NCI-H2227 (cell line): ENCODE data around the gene HSD17B1.
"Not testable (repeated sequence)": the region's sequence is repeated elsewhere in the genome, so short reads cannot be mapped to it uniquely, and the experiment has no call there.

Source experiments
- DNase-seq: peaks from one replicate; lab custom pipeline; 2025; ENCODE audit not compliant: unreplicated experiment; lab: John Stamatoyannopoulos, UW

HSD17B1 gene, protein sequence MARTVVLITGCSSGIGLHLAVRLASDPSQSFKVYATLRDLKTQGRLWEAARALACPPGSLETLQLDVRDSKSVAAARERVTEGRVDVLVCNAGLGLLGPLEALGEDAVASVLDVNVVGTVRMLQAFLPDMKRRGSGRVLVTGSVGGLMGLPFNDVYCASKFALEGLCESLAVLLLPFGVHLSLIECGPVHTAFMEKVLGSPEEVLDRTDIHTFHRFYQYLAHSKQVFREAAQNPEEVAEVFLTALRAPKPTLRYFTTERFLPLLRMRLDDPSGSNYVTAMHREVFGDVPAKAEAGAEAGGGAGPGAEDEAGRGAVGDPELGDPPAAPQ

DNA sequence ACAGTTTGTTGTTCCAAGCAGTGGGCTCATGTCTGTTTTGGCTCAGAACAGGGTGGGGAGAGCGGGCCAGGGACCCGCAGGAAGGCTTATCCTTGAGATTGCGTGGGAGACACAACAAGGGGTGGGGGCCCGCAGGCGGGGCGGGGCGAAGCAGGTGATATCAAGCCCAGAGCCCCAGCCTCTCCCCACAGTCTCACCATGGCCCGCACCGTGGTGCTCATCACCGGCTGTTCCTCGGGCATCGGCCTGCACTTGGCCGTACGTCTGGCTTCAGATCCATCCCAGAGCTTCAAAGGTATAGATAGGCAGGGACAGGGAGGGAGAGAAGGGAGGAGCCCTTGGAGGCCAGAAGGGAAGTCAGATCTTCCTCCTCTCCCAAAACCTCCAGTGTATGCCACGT is at the start of gene HSD17B1:
Gene HSD17B1, plus strand, starts transcription at position 188 of the 400 bp plus-strand sequence. Its CDS starts 11 bp downstream, at position 199.
- DNase-seq, result not testable (repeated sequence)

DNA sequence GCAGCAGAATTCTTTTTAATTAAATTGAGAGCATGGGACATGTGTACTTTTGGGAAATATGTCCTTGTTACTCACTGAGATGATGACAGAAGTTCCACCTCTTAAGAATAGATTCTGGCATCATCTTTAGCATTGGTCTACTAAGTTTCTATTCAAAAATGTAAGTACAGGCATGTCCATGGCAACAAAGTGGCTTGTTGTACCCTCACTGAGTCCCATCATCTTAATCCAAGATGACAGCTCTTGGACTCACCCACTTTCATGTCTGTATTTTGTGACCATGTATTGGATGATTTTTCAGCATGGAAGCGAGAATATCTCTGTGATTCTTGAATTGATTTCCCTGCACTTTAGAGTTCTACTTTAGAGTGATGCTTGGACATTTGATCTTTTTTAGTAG is 49.8 kb upstream of the HSD17B1 start:
- no peak for DNase-seq

DNA sequence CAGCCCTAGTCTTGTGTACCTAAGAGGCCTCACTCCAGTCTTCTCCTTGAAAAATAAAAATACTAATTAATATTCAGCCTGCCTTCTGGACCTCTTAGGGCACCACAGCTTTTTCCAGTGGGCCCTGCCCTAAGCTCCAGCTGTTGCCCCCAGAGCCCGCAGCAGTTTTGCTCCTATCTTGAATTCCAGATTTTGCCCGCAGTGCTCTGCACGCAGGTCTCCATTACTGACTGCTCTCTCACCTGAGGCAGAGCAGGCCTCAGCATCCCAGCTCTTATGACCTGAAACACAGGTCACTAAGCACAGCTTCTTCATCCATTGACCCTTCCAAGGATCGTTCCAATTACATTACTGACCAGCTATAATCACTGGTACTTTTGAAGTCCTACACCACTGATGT is 45.1 kb upstream of the HSD17B1 start:
- DNase-seq, result no peak

DNA sequence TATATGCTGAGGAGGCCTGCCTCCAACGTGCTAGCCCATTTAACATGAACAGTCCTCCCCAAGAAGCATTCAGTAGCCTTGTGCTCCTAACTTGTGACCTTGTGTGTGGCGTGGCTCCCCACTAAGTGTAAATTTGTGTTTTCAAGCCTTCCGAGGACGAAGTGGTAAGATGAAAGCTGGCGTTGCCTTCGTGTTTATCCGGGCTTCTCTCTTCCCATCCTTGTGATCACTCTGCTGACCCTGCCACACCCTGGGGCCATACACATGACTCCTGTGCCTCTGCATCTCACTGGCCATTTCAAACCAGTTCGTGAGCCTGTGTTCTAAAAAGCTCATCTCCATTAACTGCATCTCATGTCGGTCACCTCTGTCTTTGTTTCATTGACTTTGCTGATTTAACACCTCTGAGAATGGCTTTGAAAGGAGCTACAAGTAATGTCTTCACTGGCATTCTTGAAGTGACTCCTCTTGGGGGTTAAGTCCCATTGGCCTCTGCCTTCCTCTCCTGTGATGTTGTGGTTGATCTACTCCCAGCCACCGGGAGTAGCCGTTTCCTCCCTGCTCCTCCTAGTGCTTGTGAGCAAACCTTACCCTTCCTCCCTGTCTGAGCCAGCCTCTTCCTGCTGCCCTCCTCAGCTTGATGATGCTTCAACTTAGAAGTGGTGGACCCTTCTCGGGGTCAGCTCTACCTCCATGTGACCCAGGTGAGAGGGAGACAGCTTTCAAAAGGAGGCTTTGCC is 44.1 kb upstream of the HSD17B1 start:
- no peak for DNase-seq

DNA sequence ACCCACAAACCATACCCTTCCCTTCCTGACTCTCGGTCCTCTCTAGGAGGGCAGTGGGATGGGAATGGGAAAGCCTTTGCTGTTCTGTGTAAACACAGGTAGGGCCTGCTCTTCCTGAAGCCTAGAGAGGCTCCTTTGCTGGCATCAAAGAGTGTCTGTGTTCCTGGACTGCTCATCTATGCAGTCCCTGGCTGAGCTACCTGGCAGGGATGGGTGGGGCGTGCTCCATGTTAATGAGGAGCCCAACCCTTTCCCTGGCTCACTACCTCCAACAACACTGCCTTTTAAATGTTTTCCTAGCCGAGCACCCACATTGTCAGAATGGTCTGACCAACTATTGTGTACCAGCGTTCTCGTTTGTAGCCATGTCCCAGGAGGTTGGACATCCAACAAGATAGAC is 43.3 kb upstream of the HSD17B1 start:
- DNase-seq, result no peak

DNA sequence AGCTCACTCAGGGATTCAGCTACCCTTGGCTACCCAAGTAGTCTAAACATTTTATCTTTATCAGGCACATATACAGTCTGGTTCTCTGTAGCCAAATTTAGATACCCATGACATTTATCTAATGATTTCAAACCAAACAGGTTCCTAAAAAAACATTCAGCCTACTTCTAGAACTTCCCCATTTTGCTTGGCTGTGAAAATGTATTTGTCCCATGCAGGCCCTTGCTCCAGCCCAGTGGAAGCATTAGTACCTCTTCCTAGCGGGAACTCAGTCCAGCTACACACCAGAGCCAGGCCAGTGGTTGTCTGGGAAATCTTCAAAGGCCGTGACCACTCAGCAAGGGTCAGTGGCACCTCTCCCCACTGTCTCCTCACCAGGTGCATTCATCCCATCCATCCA is 42.9 kb upstream of the HSD17B1 start:
- DNase-seq, result no peak

DNA sequence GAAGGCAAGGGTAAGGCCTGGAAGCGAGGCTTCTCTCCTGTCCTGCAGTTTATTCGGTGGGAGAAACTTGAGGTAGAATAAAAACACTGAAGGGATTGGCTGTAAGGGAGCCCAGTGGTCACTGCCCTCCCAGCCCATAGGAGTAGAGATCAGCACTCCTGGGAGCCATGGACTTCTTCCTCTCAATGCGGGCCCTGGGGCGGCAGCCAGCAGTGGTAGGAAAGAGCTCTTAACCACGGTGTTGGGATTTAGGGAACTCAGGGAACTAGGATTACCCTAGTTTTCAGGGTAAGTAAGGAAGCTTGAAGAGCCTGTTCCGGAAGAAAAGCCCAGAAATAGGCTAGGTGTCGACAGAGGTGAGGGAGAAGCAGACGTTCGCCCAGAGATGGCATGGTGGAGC is 40.5 kb upstream of the HSD17B1 start:
- no peak for DNase-seq

DNA sequence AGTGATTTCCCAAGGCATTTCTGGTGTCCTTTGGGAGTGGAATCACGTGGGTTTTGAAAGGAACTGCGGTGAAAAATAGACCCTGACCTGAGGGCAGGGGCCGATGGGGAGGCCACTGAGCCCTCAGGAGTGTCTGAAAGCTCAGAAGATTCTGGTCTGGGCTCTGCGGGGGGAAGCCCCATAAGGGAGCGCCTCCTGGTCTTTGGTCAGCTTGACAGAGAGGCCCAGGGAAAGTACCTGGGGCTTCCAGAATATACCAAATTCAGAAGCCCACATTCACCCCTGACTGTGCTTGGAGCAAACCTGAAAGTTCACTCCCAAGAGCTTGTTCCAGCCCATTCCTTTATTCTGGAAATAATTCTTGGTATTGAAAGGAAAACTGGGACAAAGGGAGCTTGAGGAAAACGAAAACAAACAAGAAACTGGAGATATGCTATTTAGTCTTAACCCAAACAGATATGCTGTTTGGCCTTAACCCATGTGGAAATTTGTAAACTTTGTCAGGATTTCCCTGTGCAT is 39.9 kb upstream of the HSD17B1 start:
- no peak for DNase-seq

DNA sequence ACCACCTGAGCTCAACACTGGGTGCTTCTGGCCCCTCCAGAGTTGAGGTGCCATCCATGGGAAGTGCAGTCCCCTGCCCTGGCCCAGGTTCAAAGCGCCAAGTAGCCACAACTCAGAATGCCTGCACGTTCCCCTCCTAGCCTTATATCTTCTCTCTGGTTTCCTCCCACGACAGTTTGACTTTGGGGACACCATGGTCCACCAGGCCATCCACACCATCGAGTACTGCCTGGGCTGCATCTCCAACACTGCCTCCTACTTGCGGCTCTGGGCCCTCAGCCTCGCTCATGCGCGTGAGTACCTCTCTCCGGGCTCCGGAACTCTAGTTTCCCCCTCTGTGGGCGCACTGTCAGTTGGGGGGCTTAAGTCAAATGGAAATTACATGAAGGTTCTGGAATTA is 39.0 kb upstream of the HSD17B1 start:
- DNase-seq, result no peak

DNA sequence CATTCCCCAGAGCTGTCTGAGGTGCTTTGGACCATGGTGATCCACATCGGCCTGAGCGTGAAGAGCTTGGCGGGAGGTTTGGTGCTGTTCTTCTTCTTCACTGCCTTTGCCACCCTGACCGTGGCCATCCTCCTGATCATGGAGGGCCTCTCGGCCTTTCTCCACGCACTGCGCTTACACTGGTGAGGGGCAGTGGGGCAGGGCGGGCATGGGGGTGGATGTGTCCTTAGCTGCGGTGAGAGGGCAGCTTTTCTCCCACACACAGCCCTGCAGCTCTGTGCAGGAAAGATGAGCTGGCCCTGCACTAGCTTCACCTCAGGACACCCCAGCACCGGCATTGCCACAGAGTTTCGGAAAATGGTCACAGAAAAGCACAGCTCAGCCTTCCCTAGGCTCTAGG is 38.4 kb upstream of the HSD17B1 start:
- DNase-seq, result no peak

DNA sequence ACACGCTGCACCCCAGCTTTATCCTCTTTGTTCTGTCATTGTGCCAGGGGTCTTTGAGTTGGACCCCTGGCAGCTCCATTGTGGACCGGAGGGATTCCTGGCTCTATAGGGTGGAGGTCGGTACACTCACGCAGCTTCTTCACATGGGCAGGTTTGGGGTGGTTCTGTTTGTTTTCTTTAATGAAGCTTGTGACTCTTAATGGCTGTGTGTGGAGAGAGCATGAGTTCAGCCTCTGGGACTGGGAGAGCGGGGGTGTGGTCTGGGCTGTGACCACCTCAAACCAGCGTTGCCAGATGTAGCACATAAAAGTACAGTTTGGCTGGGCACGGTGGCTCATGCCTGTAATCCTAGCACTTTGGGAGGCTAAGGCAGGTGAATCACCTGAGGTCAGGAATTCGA is 37.9 kb upstream of the HSD17B1 start:
- no peak for DNase-seq

DNA sequence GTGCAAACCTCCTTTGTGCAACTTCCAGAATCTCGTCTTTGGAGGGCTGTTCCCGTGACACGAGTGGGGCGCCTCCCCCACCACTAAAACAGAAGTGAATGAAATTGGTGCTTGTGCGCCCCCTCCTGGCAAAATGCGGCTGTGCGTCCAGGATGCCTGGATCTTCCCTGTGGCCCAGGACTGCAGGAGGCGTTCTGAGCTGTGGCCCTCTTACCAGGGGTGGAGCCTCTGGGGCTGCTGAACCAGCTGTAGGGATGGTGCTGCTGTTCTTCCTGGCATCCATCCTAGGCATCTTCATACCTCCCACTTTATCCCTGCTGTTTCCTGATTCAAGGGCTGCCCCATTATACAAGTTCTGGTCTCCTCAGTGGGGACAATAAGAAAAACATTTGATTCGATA is 35.2 kb upstream of the HSD17B1 start:
- DNase-seq, result peak; percentile 84

DNA sequence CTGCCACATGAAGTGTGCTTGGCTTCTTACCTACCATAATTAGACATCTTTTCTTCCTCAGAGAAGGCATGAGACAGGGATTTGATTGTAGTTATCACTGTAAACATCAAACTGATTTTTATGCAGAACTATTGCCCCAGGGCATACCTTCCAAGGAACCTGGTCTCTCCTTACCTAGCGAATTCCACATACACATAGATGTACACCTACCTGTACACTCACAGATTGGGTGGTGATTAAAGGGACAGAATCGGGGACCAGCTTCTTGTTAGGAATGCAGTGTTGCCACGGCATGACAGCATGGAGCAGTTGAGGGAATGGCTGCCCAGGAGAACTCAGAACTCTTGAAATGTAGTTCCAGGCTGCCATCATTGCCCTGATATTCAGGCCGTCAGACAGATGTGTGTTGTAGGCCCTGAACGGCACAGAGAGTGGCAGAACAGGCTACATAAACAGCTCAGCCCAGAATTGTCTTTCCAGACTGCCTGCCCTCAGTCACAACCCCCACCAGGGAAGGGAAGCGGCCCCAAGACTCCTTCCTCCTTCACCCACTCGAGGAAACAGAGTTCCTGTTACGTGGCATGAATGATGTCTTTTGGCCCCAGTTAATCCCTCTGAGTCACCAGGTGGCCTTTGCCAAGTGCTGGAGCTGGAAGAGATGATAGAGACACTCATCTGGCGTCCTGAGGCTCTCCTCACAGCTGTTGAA is 34.5 kb upstream of the HSD17B1 start:
- no peak for DNase-seq

DNA sequence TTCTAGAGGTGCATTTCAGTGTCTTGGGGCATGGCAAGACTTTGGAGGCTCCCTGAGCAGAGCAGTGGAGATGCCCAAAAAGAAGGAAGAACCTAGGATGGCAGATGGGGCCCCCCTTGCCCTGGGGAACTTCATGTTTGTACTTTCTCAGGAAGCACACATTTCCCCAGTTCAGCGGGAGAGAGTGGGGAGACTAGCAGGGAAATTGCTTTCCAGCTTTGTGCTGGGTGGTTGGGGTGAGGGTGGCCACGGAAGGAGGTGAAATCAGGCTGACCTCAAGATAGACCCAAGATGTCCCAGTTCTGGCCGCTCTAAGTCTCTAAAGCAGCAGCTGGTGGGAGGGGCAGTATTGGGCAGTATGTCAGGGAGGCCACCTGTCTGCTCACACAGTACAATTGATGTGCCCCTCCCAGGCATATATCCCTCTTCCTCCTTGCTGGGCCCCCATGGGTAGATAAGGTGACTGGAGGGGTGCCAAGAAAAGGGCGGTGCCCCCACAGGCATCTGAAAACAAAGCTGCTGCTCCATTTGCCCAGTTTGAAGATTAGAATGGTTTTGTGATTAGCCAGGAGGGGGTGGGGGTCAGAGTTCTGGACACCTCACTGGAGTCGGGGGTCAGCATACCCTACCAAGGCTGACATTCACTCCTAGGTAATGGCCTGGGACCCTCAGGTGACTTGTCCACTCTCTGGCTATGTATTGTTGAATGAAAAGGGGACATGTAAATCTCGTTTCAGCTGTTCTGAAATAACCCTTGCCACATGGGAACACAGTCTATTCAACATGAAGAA is 33.8 kb upstream of the HSD17B1 start:
- no peak for DNase-seq

DNA sequence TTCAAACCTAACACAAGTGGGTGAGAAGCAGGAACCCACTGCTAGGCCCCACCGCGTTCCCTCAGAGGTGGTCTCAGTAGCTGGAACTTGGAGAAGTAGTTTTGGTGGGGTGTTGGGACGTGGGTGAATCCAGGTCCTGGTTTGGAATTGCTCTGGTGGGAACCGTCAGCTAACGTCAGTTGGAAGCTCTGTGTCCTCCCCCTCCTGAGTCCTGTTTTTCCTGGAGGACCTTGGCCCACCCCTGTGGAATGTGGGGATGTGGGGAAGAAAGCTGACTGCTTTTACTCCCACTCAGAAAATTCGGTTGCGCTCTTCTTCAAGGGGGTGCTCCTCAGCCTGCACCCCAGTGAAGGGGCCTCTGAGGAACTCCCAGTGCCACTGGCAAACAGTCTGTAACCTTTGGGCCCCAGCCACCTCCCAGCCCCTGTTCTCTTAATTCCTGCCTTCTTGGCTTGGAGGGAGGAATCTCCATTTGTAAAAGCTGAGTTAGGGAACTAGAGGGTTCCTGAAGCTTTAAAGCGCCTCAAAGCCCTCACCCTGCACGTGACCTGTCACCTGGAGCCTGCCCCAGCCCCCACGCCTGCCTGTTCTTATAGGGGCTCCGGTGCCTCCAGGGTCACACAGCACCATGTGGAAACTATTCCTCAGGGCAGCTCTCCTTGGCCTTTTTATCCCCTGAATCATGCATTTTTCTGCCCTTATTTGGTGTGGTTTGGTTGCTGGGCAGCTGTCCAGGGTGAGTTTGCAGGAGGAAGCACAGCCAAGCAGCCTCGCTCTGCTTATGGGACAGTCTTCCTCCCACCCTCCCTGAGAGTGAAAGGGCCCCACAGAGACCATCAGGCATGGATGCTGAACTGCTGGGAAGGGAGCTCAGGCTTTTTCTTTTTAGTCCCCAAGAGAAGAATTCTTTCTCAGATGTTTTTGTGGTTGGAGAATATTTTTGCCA is 32.9 kb upstream of the HSD17B1 start:
- DNase-seq, result no peak

DNA sequence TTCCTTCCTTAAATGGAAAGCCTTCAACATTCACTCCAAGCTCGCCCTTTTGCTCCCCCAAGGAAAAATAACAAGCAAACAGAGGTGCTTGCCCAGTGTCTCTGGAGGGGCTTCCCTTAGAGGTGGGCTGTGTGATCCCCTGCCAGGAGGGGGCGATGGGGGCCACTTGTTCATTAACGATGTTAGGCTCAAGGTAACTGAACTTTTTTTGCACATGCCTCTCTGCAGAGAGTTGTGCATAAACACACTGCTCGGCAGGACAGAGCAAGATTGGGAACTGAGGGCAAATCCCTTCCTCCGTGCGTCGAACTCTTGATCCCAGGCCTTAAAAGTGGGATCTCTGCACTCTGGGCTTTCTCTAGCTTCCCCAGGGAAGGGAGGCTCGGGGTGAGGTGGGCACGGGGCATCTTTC is 32.2 kb upstream of the HSD17B1 start:
- no peak for DNase-seq

DNA sequence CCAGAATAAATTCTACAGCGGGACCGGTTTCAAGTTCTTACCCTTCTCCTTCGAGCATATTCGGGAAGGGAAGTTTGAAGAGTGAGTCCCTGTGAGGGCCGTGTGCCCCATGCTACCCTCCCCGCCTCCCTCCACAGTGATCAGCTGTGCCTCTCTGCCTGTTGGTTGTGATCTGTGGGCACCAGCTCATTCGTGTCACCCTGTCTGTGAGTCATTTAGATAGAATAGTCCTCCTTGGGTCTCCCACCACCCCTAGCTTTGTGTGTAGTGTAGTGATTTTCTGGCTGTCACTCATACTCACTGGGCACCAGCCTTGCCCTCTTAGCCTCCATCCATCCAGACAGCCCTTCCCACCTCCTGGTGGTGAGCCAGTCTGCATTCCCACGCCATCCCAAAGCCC is 31.7 kb upstream of the HSD17B1 start:
- no peak for DNase-seq

DNA sequence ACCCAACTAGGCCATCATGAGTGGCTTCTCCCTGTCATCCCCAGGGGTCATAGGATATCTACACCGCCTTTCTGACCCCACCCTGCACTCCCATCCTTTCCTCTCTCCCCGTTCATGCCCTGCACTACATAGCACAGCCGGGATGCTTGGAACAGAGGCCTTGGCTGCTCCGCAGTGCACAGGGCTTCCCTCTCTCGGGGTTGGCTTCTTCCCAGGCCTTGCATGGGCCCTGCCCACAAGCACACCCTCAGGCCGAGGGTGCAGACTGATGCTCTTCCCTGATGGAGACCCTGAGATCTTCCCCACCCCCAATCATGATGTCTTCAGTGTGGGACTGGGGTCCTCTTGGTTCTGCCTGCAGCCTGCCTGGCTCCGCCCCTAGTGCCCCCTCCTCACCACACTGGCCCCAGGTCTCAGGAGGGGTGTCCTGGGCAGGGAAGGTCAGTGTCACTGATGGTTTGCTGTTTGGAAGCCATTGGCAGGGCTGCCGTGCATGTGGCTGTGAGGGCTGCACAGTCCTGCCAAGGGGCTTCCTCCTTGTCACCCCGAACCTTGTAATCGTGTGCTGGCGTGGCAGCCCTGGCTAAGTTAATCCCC is 31.0 kb upstream of the HSD17B1 start:
- DNase-seq, result no peak

DNA sequence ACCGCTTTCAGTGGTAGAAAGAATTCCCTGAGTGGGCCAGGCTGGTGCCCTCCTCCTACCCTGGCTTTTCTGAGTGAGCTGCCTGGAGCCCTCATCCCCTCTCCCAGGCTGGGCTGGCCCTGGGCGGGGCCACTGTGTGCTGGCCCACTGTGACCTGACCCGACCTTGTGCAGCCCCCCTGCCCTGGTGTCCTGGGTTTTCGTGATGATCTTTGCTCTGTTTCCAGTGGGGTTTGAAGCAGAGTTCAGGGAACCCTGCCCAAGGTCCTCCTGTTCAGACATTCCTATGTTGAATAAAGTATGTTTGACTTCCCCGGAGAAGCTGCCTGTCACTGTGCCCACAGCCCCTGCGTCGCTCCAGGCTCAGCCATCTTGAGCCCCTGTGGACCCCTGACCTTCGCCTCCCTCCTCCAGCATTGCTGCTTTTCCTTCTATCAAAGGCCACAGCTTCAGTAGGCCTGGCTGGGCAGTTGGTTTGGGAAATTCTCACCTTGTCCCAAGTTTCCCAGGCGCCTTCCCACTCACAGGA is 30.4 kb upstream of the HSD17B1 start:
- no peak for DNase-seq
